GM12875 (cell line): ENCODE measurements around the gene ROBO4.

Experiments
- H3K4me3 ChIP-seq: one replicate; pipeline ENCODE4 v1.5.1; 2011; ENCODE audit warnings: low read depth, low read length, control low read depth
- CTCF ChIP-seq: IDR thresholded peaks from 2 replicates; pipeline ENCODE4 v1.5.1; 2011; ENCODE audit warnings: low read depth, mild to moderate bottlenecking, control low read depth, inconsistent platforms, low read length, moderate library complexity, borderline replicate concordance; ENCODE audit not compliant: insufficient read depth

ROBO4 gene

GRCh38 chr11:124884340-124884739 lies 13.3 kb downstream of the ROBO4 start:
- no peak overlapping the region for H3K4me3 ChIP-seq
- TF ChIP-seq CTCF: no peak

GRCh38 chr11:124882339-124883071 lies 15.2 kb downstream of the ROBO4 start:
- H3K4me3 ChIP-seq: no peak overlapping the region
- no peak for TF ChIP-seq CTCF

GRCh38 chr11:124880958-124881357 lies 16.7 kb downstream of the ROBO4 start:
- no peak overlapping the region for H3K4me3 ChIP-seq
- TF ChIP-seq CTCF: no peak

DNA sequence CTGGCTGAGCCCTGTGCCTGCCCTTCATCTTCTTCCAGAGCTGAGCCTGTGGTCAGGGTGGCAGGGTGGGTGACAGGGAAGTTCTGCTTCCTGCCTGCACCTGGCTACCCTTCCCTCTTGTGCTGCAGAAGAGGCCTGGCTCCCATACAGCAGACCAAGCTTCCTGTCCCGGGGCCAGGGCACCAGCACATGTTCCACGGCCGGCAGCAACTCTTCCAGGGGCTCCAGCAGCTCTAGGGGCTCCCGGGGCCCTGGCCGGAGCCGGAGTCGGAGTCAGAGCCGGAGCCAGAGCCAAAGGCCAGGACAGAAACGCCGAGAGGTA lies 17.4 kb downstream of the ROBO4 start:
- no peak for TF ChIP-seq CTCF
- H3K4me3 ChIP-seq: no peak overlapping the region

- TF ChIP-seq CTCF: no peak
- no peak overlapping the region for H3K4me3 ChIP-seq
These were observed 18.0 kb downstream of the ROBO4 start for GRCh38 chr11:124879493-124880289.

- H3K4me3 ChIP-seq: no peak overlapping the region
- TF ChIP-seq CTCF: no peak
These were observed 18.7 kb downstream of the ROBO4 start for GRCh38 chr11:124878759-124879492.
